ENCODE results near the gene GLYR1.

GRCh38 chr16:4839942-4840341, 7.1 kb downstream of the GLYR1 start:
- TF ChIP-seq POLR2A (IDR thresholded peaks at IDR 0.05), result no peak
- TF ChIP-seq, protein P1, sequence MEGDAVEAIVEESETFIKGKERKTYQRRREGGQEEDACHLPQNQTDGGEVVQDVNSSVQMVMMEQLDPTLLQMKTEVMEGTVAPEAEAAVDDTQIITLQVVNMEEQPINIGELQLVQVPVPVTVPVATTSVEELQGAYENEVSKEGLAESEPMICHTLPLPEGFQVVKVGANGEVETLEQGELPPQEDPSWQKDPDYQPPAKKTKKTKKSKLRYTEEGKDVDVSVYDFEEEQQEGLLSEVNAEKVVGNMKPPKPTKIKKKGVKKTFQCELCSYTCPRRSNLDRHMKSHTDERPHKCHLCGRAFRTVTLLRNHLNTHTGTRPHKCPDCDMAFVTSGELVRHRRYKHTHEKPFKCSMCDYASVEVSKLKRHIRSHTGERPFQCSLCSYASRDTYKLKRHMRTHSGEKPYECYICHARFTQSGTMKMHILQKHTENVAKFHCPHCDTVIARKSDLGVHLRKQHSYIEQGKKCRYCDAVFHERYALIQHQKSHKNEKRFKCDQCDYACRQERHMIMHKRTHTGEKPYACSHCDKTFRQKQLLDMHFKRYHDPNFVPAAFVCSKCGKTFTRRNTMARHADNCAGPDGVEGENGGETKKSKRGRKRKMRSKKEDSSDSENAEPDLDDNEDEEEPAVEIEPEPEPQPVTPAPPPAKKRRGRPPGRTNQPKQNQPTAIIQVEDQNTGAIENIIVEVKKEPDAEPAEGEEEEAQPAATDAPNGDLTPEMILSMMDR (IDR thresholded peaks at IDR 0.05), result no peak

Measured in Peyer's patch (tissue), 4 donors.